GM18867 (cell line): ENCODE measurements around the gene FOCAD.
A peak's percentile ranks its signal among the peaks of the same experiment; 100 is the strongest.

Experiments used
- ATAC-seq: cut with Tn5 transposase; IDR thresholded peaks from one replicate; pipeline ENCODE4 v1.9.1; 2021; ENCODE audit warnings: mild to moderate bottlenecking, moderate library complexity; ENCODE audit not compliant: unreplicated experiment

Gene FOCAD

GRCh38 chr9:20728493-20729220, 44.6 kb downstream of the FOCAD start:
- no peak for ATAC-seq

DNA sequence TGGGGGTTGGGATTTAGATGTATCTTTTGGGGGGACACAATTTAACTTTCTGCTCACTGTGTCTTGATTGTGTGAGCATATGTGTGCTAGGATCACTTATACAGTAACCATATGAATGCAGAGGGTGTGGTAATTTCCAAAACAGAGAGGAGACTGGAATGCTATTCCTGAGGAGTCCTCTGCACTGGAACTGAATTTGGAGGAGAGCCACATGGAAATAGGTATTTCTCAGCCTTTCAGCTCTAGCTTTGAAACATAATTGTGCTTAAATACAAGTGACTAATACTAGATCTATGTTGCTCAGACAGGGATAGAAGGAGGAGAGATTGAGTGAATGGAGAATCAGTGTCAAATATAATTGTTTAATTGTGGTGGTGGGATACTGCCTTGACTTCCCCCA, 45.5 kb downstream of the FOCAD start:
- no peak for ATAC-seq

DNA sequence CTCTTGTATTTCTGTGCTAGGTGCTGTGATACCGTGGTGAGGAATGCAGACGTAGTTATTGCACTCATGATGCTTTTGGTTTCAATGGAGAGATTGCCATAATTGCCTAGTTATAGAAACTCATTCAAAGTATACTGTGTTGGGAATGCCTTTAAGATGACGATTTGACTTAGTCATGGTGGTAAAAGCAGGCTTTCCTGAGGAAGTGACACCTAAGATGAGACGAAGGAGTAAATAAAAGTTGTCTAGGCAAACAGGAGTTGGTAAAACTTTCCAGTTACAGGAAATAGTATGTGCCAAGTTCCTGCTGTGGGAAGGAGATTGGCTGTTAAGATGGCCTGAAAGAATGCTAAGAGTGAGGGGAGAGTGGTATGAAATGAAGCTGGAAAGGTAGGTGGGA, 48.1 kb downstream of the FOCAD start:
- no peak for ATAC-seq

- ATAC-seq: no peak
Observed at GRCh38 chr9:20734275-20734674, 50.2 kb downstream of the FOCAD start.

GRCh38 chr9:20740304-20740703, 56.2 kb downstream of the FOCAD start:
- no peak for ATAC-seq

DNA sequence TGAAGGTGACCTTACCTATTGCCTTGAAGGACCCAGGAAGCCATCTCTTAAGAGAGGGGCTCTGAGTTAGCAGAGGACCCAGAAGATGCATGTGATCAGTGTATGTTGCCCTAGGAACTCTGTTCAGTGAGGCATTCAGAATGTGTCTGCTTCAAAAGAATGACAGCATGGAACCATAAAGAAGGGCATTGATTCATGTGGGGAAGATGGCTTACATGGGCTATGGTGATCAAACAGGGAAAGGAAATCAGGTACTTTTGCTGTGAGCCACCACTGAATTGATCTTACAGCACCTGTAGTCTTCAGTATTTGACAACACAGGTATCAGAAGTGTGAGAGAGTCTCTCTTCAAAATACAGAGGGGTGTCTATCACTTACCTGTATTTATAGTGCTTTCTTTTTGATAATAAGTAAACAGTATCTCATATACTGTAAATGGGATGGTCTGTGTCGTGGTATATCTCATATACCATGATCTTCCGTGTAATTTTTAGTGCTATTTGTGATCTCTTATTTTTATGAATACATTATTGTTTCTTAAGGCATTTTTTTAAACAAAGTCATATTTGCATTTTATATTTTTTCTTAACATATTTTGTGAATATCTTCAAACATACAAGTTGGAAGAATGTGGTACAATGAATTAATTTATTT, 57.0 kb downstream of the FOCAD start:
- no peak for ATAC-seq

DNA sequence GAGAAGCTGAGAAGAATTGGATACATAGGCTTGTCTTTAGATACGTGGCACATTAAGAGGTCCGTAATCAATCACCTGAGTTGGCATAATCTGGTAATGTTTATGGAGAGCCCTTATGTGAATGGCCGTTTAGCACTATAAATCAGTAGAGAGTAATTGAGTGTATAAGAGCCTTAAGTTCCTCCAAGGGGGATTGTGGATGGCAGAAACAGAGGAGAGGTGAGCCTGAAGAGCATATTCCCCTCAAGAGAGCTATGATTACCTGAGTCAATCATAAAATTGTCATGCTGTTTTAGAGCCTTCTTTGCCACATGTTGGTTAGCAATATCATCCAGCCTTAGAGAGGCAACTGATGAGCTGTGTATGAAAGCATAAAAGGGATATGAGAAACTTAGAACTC, 58.8 kb downstream of the FOCAD start:
- no peak for ATAC-seq

GRCh38 chr9:20744036-20744630, 60.1 kb downstream of the FOCAD start:
- ATAC-seq: no peak

DNA sequence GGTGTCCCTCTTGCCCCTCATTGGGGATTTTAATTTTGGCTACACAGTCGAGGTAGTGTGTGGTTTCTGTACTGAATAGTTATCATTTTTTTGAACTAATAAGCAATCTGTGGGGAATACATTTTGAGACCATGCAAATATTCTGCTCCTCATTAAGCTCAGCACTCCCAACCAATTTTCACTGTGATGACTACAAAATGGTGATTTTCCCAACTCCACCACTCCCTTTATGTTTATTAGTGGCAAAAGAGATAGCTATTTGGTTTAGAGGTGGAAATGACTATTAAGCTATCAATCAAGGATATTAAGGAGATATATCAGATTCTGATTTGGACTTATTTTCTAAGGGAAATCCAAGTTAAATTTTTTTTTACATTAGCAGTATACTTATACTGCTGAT, 62.9 kb downstream of the FOCAD start:
- no peak for ATAC-seq

GRCh38 chr9:20749496-20750198, 65.6 kb downstream of the FOCAD start:
- no peak for ATAC-seq

DNA sequence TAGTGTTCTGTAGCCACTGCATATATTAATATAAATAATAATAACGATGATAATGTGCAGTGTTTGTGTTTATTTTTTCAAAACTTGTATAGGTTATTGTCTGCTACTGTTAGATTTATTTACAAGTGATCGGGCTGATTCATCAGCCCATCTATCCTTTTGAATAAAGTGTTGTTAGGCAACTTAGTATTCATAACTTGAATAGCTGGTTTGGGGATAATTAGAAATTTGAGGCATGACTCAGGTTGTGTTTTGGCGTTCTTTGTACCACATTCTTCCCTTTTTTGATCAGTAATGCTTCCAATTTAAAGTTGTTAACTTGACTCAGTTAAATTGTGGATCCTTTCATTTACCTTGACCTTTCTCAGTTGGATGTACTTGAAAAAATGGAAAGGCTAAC, 69.7 kb downstream of the FOCAD start:
- ATAC-seq: no peak

DNA sequence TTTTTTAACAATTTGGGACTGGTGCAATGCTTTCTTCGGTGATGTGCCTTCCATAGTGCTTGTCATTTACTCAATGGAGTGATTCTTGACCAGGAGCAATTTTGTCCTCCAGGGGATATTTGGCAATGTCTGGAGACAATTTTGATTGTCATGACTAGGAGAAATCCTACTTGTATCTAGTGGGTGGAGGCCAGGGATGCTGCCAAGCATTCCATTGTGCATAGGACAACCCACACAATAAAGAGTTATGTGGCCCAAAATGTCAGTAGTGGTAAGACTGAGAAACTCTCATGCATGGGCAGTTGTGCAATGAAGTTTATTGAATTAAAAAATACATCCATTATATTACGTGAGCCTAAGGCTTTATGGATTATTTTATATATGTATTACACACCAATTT, 70.5 kb downstream of the FOCAD start:
- ATAC-seq: no peak

DNA sequence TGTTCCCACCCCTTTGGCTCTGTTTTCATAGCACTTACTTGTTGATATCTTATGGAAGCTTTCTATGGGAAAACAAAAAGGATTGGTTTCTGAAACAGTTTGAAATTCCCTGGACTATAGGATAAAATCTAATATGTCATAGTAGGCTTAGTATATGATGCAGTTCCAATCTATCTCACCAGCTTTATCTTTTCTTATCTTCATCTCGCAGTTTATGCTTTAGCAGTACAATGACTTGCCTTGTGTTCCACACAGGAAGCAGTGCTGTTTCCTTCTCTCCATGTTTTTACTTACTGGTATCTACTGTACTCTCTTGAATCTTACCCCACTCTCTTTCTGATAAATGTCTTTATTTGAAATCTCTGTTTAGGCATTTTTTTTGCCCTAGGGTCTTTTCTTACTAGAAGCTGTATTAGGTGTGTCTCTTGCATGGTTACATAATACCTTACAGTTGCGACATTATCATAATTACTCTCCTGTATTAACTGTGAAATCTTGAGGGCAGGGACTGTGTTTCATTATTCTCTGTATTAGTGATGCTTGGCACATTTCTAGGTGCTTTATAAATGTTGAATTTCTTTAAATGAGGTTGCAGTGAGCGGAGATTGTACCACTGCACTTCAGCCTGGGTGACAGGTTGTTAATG, 76.3 kb downstream of the FOCAD start:
- no peak for ATAC-seq

GRCh38 chr9:20770947-20771346, 86.9 kb downstream of the FOCAD start:
- no peak for ATAC-seq

DNA sequence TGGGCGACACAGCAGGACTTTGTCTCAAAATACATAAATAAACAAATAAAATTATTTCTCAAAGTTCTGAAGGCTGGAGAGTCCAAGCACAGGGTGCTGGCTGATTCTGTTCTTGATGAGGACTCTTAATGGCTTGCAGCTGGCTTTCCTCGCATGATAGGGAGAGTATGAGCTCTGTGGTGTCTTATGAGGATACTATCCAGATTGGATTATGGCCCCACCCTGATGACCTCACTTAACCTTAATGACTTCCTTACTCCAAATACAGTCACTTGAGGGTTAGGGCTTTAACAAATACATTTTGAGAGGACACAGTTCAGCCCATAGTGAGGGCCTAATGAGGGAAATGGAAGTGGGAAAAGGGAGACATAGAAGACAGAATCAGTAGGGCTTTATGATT, 87.7 kb downstream of the FOCAD start:
- ATAC-seq: no peak

DNA sequence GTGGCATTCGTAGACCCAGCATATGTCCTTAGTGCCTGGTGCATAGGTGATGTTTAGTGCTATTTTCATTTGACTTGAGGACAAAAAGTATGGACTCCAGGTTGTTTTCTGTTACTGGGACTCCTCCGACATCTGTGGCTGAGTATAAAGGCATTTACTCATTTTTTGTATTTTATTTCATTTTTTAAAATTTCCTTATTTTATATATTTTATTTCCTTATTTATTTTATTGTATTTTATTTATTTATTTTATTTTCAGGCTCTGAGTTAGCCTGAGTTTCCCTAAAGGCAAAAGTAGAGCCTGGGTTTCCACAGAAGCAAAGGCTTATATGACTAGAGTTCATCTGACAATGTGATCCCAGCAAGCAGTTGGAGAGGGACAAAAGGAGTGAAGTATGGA, 91.6 kb downstream of the FOCAD start:
- no peak for ATAC-seq

DNA sequence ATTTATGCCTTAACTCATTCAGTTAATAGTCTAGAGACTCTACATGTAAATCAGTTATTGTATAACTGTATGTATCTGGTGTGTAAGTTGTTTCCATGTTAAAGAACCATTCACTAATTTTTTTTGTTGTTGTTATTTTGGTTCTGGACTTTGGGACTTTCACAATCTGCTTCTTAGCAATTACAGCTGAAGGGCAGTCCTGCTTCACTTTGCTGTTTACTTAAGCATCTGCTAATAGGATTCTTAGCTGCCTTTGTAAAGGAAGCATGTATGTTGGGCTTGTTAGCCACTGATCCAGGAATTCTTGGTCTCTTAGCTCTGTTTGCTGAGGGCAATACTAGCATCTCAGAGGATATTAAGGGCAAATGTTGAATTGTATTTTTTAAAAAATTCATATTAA, 97.0 kb downstream of the FOCAD start:
- ATAC-seq: no peak

GRCh38 chr9:20782289-20782688, 98.2 kb downstream of the FOCAD start:
- no peak for ATAC-seq

DNA sequence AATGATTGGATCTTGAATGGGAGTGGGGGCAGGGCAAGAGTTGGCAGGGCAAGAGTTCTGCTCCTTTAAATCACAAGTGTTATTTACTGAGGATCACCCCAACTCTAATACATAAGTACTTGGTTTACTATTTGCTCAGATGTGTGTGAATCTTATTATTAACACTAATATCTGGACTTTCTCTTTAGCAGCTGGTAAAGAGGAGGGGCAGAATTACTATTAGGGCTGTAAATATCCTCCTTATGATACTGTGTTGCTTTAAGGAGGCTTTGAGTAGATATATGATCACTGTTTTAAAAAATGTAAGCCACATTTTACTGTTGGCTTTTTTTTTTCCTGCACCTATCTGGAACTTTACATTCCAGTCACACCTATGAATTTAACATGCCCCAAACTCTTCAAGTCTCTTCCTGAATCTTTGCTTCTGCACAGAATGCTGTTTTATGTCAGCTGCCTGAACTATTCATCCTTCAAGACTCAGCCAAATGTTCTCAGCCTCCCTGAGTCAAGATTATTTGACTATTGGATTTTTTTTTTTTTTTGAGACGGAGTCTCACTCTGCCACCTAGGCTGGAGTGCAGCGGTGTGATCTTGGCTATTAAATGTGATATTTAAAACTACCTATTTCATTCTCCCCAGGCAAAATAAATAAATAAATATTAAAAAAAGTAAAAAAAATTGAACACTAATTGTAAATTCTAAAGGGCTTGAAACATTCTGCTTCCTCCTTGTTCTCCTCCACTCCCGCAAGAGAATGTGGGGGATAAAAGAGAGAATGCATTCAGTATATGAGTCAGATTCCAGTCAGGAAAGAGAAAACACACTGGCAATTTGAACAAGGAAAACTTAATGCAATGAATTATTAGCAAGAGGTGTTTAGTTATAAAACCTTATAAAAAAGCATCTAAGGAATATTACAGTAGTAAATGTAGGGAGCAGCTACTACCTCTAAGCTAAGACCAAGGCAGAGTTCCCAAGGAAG, 99.3 kb downstream of the FOCAD start:
- peak; percentile 43 for ATAC-seq

- no peak for ATAC-seq
Observed at GRCh38 chr9:20784196-20784595, 100.1 kb downstream of the FOCAD start.
